ENCODE data around the gene SESN3. TPM values are rescaled to one million over a fixed set of nuclear protein-coding genes. Genes with fewer than 3 reads are reported as not detected.

Gene SESN3
- total RNA-seq, 3 donors from 2014 or later (not counting 1 experiment from before 2014, with no cell fraction given) = 5.5 to 10.2 (median 7.6) TPM

DNA sequence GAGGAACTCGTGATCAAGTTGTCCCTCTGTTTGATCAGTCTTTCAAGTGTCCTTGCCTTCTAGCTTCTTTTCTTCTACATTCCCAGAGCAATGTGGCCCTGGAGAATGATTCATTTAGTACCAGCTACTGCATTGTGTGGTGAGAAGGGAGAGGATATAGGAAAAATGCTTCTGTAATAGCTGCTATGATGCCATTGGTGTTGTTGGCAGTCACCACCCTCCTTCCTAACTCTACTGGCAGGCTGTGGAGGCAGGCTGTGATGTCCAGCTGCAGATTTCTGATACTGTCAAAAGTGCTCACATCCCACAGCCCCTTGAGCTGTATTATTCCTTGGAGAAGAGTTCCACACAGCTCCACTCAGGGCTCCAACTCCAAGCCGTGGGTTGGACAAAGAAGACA is 88.6 kb downstream of the SESN3 start:
- Mint-ChIP-seq H3K9me3 (no peaks in the 10 kb centered on the region), H3K36me3 (no peaks in the 10 kb centered on the region), H3K27me3 (ENCODE audit: low read depth in 2 of 2) (peaks cover 23 to 45% of the 10 kb centered on the region in 2 donors), H3K27ac (no peak overlapping the region), H3K4me1 (no peaks in the 10 kb centered on the region), H3K4me3 (no peak overlapping the region)
- Histone ChIP-seq H3K27me3 (ENCODE audit: control insufficient read depth, insufficient read depth, low read length) (peaks cover 3% of the 10 kb centered on the region), H3K4me3 (ENCODE audit: low read length) (no peak overlapping the region), H3K27ac (ENCODE audit: low read length) (no peak overlapping the region), H3K36me3 (ENCODE audit: control insufficient read depth, insufficient read depth, low read length) (no peaks in the 10 kb centered on the region), H3K4me1 (ENCODE audit: control insufficient read depth, insufficient read depth, low read length) (no peaks in the 10 kb centered on the region), H3K9me3 (ENCODE audit: control insufficient read depth, insufficient read depth, low read length) (no peaks in the 10 kb centered on the region)
- ATAC-seq (no peak), DNase-seq (no peak)
- TF ChIP-seq, protein P1, sequence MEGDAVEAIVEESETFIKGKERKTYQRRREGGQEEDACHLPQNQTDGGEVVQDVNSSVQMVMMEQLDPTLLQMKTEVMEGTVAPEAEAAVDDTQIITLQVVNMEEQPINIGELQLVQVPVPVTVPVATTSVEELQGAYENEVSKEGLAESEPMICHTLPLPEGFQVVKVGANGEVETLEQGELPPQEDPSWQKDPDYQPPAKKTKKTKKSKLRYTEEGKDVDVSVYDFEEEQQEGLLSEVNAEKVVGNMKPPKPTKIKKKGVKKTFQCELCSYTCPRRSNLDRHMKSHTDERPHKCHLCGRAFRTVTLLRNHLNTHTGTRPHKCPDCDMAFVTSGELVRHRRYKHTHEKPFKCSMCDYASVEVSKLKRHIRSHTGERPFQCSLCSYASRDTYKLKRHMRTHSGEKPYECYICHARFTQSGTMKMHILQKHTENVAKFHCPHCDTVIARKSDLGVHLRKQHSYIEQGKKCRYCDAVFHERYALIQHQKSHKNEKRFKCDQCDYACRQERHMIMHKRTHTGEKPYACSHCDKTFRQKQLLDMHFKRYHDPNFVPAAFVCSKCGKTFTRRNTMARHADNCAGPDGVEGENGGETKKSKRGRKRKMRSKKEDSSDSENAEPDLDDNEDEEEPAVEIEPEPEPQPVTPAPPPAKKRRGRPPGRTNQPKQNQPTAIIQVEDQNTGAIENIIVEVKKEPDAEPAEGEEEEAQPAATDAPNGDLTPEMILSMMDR (IDR thresholded peaks at IDR 0.05) = no peak
- intact Hi-C loops (cut with micrococcal nuclease) = no loop called here
- WGBS (ENCODE audit: insufficient coverage) = 71% methylated on average over 1 of the region's 2 CpGs

DNA sequence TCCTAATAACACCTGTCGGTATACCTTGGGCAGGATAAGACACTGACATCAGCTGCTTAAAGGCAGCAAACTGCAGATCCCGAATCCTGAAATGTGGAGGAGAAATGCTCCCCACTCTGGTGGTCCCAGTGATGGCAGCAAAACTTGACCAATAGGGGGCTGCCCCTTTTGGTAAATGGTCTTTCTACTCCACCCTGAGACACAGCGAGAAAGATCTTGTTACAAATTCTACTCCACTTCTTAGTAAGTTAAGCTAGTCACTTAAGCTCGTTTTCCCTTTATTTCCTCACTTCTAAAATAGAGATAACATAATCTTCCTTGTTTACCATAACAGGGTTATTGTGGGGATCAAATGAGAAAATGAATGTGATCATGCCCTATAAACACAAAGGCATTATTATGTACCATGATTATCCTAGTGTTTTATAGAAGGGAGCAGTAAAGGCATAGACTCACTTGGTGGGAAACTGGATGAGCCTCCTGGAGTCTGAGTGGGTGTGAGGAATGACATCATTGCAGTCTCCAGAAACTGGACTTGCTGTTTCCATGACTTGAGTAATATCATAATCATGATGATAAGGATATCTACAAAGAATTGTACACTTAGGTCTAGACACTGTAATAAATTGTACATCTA is 90.5 kb downstream of the SESN3 start:
- TF ChIP-seq, protein P1 (IDR thresholded peaks at IDR 0.05) = no peak
- no peak for DNase-seq
- H3K27me3 Mint-ChIP-seq (ENCODE audit: low read depth in 2 of 2) = peaks cover 19 to 29% of the 10 kb centered on the region in 2 donors
- intact Hi-C loops (cut with micrococcal nuclease) = no loop called here
- H3K9me3 Mint-ChIP-seq = no peaks in the 10 kb centered on the region
- no peaks in the 10 kb centered on the region for H3K9me3 ChIP-seq (ENCODE audit: control insufficient read depth, insufficient read depth, low read length)
- no peaks in the 10 kb centered on the region for H3K36me3 Mint-ChIP-seq
- H3K27ac Mint-ChIP-seq = no peak overlapping the region
- no peaks in the 10 kb centered on the region for H3K36me3 ChIP-seq (ENCODE audit: control insufficient read depth, insufficient read depth, low read length)
- no peak overlapping the region for H3K27ac ChIP-seq (ENCODE audit: low read length)
- no peaks in the 10 kb centered on the region for H3K4me1 ChIP-seq (ENCODE audit: control insufficient read depth, insufficient read depth, low read length)
- no peak overlapping the region for H3K4me3 Mint-ChIP-seq
- 96% methylated on average over 3 of the region's 4 CpGs for WGBS (ENCODE audit: insufficient coverage)
- H3K27me3 ChIP-seq (ENCODE audit: control insufficient read depth, insufficient read depth, low read length) = peaks cover 3% of the 10 kb centered on the region
- H3K4me1 Mint-ChIP-seq = no peaks in the 10 kb centered on the region
- no peak overlapping the region for H3K4me3 ChIP-seq (ENCODE audit: low read length)
- ATAC-seq = no peak

DNA sequence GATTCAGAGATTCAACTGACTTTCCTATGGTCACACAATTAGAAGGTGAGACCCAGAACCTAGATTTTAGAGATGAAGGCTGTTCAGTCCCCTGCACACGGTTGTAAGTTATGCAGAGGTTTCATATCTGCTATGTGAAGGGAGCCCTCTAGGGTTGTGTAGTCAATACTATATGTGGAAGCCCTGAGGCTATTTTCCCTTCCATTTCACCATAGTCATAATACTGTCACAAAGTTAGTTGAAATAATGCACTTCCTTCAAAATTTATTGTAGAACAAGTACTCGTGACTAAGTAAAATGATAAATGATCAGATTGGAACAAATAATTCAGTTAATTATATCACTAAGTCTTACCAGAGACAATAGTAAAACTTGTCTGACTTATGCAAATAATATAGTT is 92.6 kb downstream of the SESN3 start:
- H3K4me1 Mint-ChIP-seq = no peaks in the 10 kb centered on the region

More for the DNA sequence above, 92.6 kb downstream of the SESN3 start:
- Mint-ChIP-seq H3K9me3 (no peaks in the 10 kb centered on the region), H3K36me3 (no peaks in the 10 kb centered on the region), H3K27me3 (ENCODE audit: low read depth in 2 of 2) (peaks cover 5 to 9% of the 10 kb centered on the region in 2 donors), H3K4me3 (no peak overlapping the region), H3K27ac (no peak overlapping the region)
- DNase-seq (peak in 1 of 2 donors; percentile 21), ATAC-seq (peak in 1 of 3 donors; percentile 48)
- Histone ChIP-seq H3K27ac (ENCODE audit: low read length) (no peak overlapping the region), H3K4me1 (ENCODE audit: control insufficient read depth, insufficient read depth, low read length) (no peaks in the 10 kb centered on the region), H3K27me3 (ENCODE audit: control insufficient read depth, insufficient read depth, low read length) (peaks cover 3% of the 10 kb centered on the region), H3K9me3 (ENCODE audit: control insufficient read depth, insufficient read depth, low read length) (no peaks in the 10 kb centered on the region), H3K36me3 (ENCODE audit: control insufficient read depth, insufficient read depth, low read length) (no peaks in the 10 kb centered on the region), H3K4me3 (ENCODE audit: low read length) (no peak overlapping the region)
- intact Hi-C loops (cut with micrococcal nuclease) = no loop called here
- WGBS (ENCODE audit: insufficient coverage) = 0% methylated on average over 1 of the region's 2 CpGs
- TF ChIP-seq, protein P1 (IDR thresholded peaks at IDR 0.05) = no peak
